Endometrial microvascular endothelial cells (primary cell): ENCODE results near the gene ZC3H12C. TPM values are rescaled to one million over a fixed set of nuclear protein-coding genes. Genes with fewer than 3 reads are reported as not detected.

Experiments
- in situ Hi-C: cut with HindIII; loops from 2 replicates; pipeline ENCODE4 v1.10.0; 2017; ENCODE audit warnings: low sequenced_read_pairs, low pct_unique_long_range_greater_than_20kb; ENCODE audit errors: inconsistent ontology term
- total RNA-seq: library from RNA; depleted of rRNA; stranded (reverse); fragments of >200 nt; gene quantifications from one replicate; pipeline ENCODE4 v1.2.3, GENCODE V29; 2015; ENCODE audit errors: inconsistent ontology term

The ZC3H12C gene
- total RNA-seq, 1 donor from 2014 or later: 8.2 TPM

DNA sequence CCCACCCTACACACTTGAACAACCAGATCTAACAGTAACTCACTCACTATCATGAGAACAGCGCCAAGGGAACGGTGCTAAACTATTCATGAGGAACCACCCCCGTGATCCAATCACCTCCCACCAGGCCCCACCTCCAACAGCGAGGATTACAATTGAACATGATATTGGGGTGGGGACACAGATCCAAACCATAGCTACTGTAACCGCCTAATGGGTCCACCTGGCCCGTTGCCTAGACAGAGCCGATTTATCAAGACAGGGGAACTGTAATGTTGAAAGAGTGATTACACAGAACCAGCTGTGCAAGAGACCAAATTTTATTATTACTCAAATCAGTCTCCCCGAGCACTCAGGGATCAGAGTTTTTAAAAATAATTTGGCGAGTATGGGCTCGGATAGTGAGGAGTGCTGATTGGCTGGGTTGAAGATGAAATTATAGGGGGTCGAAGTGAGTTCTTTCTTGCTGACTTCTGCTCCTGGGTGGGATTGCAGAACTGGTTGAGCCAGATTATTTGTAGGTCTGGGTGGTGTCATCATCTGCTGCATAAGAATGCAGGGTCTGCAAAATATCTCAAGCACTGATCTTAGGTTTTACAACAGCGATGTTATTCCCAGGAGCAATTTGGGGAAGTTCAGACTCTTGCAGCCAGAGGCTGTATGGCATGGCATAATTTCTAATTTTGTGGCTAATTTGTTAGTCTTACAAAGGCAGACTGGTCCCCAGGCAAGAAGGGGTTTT is 17.9 kb upstream of the ZC3H12C start:
- in situ Hi-C loops: no loop called here

DNA sequence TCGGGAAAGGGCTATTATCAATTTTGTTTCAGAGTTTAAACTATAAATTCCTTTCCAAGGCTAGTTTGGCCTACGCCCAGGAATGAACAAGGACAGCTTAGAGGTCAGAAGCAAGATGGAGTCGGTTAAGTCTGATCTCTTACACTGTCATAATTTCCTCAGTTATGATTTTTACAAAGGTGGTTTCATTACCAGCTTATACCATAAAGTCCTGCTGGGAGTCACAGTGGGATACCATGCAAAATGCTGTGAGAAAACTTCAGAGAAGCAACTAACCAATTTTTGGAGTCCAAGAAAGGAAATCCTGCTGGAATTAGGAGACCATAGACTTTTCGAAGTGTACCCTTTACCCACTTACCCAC is 17.4 kb upstream of the ZC3H12C start:
- in situ Hi-C loops: no loop called here

DNA sequence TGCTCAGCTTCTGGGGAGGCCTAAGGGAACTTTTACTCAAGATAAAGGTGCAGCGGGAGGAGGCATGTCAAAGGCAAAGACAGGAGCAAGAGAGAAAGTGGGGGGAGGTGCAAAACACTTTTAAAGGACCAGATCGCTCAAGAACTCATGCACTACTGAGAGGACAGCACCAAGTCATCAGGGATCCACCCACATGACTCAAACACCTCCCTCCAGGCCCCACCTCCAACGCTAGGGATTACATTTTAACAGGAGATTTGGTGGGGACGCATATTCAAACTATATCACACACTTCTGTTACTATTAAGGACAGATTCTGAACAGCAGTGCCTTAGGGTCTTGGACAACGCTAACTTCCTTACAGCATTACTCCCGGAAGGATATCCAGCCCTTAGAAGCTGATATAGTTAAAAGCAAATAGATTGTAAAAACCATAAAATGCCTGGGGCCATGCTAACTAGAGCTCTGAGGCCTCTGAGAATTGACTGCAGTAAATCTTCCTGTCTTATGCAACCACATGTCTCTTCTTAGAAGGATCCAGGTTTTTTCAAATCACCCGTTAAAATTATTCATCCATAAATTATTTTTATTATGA is 16.7 kb upstream of the ZC3H12C start:
- in situ Hi-C loops: no loop called here

- in situ Hi-C loops: no loop called here
These were observed 15.8 kb upstream of the ZC3H12C start for GRCh38 chr11:110077346-110077745.

- in situ Hi-C loops: no loop called here
These were observed 15.3 kb upstream of the ZC3H12C start for GRCh38 chr11:110077831-110078325.

GRCh38 chr11:110078923-110079544 is 14.2 kb upstream of the ZC3H12C start:
- in situ Hi-C loops: no loop called here

DNA sequence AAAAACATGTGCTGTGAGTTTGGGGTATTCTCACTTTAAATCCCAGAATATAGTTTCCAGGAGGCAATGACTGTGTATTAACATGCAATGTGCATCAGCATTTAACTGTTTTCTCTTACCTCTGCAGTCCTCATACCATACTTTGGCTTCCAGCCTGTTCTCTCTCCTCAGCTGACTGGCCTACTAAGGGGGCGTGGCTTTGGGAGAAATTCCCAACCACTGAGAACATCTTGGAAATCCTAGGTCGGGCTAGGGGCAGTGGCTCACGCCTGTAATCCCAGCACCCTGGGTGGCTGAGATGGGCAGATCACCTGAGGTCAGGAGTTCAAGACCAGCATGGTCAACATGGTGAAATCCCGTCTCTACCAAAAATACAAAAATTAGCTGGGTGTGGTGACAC is 13.5 kb upstream of the ZC3H12C start:
- in situ Hi-C loops: no loop called here

DNA sequence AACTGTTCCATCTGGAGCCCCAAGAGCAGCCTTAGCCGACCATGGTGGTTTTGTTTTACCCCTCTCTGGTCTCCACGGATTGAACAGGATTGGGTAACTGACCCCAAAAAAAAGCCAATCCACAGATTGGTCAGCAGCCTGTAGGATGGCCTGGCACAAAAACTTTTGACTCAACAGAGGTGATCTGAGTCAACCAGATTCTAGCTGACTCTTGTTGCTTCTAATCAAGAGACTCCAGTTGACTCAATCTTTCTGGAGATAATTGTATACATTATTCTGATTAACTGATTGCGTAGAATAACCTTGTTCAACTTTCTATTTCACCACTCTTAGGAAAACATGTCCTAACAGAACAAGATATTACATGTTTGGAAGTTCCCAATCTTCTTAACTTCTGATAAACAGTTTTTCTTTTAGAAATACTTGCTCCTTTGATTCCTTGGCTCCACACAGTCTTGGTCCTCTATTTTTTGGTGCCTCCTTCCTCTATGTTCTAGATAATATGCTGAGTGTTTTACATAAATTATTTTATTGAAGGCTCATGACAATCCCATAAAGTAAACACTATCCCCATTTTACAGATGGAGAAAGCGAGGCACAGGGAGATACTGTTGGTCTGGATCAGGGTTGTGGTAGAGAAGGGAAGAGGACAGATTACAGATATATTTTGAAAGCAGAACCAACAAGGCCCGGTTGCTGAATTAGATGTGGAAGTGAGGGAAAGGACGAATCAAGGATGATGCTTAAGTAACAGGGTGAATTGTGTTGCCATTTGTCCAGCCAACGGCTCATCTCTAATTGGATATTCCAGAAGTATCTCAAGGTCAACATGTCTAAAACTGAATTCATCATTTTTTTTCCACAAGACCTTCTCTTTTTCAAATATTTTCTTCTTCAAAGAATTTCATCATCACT is 11.5 kb upstream of the ZC3H12C start:
- in situ Hi-C loops: no loop called here

DNA sequence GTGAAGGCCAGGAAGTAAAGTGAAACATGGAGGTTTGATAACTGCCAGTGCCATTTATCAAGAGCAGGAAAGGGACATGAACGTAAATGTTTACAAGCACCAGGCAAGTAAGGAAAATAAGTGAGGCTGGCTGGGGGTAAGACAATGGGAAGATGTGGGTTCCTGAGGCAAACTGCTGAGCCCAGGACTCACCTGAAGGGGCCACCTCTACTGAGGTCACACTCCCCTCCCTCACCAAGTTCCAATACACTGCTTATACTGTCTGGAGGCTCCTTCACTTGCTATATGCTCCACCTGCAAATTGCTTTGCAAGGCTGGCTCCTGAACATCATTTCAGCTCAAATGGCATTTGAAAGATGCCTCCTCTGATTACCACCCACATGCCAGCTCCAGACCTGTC is 10.3 kb upstream of the ZC3H12C start:
- in situ Hi-C loops: no loop called here

- in situ Hi-C loops: no loop called here
These were observed 7.8 kb upstream of the ZC3H12C start for GRCh38 chr11:110085255-110085838.

- in situ Hi-C loops: no loop called here
These were observed 6.3 kb upstream of the ZC3H12C start for GRCh38 chr11:110086892-110087309.

DNA sequence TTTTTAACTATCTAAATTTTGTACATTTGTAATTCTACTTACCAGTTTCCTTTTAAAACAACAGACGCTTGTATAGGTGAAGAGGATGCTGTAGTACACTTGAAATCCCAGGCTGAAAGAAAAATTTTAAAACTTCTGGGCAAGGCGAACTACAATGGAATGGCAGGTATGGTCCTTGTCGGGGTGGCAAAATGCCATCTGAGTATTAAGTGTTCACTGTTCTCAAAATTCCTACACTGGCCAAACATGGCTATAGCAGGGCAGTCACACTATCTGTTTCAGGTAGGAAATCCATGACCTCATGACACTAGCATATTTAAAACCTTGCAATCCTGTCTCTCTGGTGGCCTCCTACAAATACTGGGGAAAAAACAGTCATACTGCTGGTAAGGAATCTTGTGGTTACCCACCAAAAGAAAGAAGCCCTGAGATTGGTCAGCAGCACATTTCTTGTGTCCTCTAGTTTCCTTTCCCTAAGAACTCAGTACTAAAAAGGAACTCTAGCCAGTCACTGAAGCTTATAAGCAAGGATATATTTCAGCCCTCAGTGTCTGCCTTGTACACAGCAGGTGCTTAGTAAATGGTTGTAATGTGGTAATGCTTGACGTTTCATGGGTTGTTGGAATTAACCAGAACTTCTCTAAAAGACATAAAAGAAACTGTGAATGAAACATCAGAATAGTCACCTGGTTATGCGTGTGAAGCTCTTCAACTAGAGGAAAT is 5.2 kb upstream of the ZC3H12C start:
- in situ Hi-C loops: no loop called here

GRCh38 chr11:110088535-110089344 is 4.5 kb upstream of the ZC3H12C start:
- in situ Hi-C loops: no loop called here

DNA sequence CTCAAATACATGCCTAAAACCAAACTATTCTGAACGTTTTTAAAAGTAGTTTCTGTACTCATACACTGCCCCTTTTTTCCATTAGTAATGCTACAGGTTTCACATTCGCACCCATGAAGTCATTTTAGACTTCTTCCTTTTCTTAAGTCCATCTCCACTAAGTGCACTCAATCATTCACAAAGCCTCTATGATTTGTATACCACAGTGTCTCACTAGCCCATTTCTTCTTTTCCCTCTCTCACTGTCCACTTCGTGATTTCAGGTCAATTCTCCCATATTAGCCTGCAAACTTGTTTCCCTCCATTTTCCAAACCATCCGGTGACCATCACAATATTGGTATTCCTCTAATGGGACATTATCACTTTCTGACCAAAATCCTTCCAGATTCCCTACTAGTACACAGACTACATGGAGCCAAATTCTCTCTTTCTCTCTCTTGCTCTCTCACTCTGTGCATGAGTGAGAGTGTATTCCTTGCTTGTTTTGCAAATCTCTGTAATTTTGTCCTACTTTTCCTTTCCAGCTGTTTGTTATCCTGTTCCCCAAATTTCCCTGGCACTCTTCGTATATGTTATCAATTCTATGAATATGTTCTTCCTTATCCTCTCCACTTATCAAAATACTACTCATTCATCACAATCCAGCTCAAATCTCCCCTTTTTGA is 3.4 kb upstream of the ZC3H12C start:
- in situ Hi-C loops: no loop called here

DNA sequence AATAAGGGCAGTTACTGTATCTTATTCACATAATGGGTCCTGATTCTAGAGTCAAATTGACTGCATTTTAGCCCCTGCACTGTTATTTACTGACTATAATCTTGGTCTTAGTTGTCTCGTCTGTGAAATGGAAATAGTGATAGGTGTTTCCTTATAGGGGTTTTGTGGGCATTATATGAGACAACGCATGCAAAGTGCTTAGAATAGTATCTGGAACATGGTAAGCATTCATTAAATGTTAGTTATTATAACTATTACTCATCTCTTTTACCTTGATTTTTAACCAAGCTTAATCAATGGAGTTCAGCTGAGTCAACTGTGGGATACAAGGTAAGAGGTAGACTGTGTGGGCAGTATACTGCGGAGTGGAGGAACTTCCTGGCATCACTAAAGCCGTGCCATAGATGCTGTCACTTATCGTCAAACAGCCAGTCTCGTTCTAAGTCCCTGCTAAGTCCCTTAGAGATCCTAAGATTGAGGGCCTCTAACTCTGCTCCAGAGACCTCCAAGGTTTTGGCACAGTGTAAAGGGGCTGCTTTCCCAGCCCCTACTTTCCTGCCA is 2.6 kb upstream of the ZC3H12C start:
- in situ Hi-C loops: no loop called here

DNA sequence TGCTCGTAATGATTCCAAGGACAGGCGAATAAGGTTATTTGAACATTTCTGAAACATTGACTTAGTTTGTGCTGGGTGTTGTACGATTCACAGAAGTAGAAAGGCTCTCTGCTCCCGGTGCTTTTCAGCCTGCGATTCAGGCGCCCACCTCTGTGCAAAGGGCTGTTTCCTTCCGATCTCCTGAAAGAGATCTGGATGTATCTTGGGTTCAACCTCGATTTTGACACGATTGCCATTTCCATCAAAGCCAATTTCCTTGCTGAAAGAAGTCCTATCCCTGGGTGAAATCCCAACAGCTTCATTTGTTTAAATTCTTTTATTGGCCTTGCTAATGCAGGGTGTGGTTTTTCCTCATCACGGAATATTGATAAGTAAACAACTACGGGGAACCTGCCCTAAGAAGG is 1.1 kb upstream of the ZC3H12C start:
- in situ Hi-C loops: no loop called here
